NCI-H2107 treated with DMSO at 0.1 percent for 48 hours (cell line): ENCODE measurements around the gene VPS35.
A peak's percentile ranks its signal among the peaks of the same experiment; 100 is the strongest.

Experiments used
- DNase-seq: peaks from one replicate; lab custom pipeline; 2025; ENCODE audit not compliant: unreplicated experiment; lab: John Stamatoyannopoulos, UW

VPS35 gene

GRCh38 chr16:46688654-46689364 is at the start of gene VPS35:
Gene VPS35, minus strand, starts transcription at chr16:46689178. Its CDS starts 45 bp downstream, at chr16:46689133.
- DNase-seq: peak; percentile 96

- DNase-seq: no peak
Observed at GRCh38 chr16:46737621-46738214, 48.7 kb upstream of the VPS35 start.

GRCh38 chr16:46736695-46737094 is 47.7 kb upstream of the VPS35 start:
- DNase-seq: no peak

- no peak for DNase-seq
Observed at GRCh38 chr16:46733319-46733830, 44.4 kb upstream of the VPS35 start.

DNA sequence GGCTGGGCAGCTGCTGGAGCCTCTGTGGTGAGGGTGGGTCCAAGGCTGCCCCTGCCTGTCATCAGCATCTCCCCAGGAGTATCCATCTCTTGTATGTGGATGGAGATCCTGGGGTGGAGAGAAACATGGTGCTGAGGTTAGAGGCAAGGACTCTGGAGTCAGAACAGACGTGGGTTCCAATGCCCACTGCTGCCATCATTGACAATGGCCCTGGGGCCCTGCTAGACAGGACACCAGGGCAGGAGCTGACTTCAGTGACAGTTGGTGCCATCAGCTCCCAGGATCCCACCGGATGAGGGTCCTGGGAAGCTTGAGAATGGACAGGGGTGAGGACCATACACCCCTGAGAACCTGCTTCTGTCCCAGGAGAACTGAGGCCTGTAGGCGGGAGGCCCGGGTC is 43.6 kb upstream of the VPS35 start:
- DNase-seq: no peak

DNA sequence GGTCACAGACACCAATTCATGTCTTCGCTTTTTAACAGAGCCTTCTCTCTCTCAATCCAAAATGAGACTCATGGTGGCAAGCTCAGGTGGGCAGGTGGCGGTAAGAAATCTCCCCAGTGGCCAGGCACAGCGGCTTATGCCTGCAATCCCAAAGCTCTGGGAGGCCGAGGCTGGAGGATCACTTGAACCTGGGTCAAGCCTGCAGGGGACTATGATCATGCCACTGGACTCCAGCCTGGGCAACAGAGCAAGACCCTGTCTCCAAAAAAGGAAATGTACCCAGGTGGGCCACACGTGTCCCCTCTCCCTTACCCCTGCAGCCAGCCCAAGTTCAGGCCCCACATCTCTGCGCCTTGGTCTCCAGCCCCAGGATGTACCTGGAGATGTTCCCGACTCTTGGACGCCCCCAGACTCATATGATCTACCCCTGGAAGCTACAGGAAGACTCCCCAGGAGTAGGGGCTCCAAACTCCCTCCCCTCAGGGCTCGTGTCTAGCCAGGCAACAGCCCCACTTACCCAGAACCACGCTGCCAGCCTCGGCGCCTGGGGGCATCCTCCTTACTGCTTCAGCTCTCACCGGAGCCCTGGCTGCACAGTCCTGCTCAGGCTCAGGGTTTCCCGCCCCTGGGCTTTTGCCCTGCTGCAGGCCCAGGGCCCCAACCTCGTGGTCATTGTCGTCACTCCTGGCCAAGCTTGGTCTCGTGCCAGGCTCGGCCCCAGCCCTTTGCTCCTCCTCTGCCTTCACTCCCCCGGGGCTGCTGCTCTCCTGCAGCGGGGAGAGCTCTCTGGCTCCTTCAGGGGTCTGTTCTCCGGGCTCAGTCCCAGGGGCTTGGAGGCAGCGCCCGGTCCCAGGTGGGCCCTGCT is 42.9 kb upstream of the VPS35 start:
- DNase-seq: no peak

DNA sequence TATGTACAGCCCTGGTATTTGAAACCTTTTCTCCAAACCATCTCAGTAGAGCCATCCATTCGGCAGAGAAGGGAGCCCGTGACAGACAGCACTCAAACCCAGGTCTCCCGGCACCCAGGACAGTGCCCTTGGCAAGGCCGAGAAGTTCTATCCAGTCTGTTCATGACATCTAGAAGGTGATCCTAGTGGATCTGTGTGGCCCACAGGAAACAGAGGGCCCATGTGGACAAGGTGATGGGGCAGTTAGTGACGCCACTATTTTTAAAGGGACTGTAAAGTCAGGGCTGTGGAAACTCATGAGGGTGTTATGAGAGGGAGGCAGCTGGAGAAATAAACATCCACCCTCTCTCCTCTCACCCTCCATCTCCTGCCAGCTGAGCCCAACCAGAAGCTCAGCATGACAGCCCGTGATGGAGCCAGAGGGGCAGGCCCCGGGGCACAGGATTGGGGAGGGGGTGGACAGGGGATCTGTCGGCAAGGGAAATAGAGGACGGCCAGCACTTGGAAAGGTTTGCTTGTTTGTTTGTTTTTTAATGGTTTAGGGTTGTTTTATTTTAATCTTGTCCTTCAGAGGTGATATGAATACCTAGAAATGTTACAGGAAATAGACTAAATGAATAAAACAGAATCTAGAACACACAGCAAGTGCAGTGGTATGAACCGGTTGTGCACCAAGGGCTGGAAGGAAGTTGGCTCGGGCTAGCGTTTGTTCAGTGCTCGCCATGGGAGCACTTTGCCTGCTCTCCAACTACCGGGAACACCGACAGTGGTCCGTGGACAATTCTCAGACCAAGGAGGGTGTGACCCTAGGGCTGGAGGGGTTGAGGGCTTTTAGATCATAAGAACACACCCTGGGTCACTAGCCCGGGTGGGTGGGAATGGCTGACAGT is 42.1 kb upstream of the VPS35 start:
- DNase-seq: no peak

GRCh38 chr16:46730126-46730525 is 41.1 kb upstream of the VPS35 start:
- no peak for DNase-seq

- DNase-seq: no peak
Observed at GRCh38 chr16:46729326-46729995, 40.5 kb upstream of the VPS35 start.

GRCh38 chr16:46728806-46729205 is 39.8 kb upstream of the VPS35 start:
- DNase-seq: no peak

DNA sequence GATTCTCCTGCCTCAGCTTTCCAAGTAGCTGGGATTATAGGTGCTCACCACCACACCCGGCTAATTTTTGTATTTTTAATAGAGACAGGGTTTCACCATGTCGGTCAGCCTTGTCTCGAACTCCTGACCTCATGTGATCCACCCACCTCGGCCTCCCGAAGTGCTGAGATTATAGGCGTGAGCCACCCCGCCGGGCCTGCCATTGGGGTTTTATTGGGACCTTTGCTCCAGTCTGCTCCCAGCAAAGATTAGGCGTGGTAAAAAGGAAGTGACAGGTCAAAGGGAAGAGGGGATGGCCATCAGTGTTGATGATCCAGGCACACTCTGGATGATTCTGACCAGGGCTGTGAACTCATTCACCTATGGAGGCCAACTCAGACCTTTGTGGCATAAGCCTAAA is 38.7 kb upstream of the VPS35 start:
- DNase-seq: no peak

DNA sequence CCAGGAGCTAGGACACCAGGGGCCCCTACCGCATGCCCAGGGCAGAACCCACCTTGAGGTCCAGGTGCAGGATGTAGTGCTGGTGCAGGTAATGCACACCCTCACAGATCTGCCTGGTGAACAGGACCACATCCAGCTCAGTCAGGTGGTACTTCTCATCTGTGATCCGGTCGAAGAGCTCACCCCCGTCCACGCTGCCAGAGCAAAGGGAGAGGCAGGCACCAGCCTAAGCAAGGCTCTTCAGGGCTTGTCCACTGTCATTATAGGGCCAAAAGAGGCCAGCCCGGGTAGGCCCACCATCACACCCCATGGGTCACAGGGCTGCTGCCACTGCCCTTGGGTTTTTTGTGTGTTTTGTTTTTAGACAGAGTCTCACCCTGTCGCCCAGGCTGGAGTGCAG is 38.2 kb upstream of the VPS35 start:
- DNase-seq: no peak

- no peak for DNase-seq
Observed at GRCh38 chr16:46721885-46722284, 32.9 kb upstream of the VPS35 start.

DNA sequence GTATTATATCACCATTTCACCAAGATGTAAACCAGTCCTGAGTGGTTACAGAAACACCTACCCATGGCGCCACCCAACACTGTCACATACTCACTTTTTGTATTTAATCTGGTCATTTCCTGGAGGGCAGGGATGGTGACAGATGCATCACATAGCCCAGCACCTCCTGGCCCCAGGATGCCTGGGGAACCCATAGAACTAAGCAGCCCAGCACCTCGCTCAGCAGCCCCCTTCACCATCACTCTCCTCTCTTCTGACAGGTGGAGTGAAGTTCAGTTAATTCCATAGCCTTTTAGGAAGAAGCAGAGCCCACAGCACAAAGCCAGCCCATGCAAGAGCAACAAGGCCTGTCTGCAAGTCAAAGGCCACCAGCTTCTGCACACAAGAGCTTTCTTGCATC is 31.6 kb upstream of the VPS35 start:
- no peak for DNase-seq

DNA sequence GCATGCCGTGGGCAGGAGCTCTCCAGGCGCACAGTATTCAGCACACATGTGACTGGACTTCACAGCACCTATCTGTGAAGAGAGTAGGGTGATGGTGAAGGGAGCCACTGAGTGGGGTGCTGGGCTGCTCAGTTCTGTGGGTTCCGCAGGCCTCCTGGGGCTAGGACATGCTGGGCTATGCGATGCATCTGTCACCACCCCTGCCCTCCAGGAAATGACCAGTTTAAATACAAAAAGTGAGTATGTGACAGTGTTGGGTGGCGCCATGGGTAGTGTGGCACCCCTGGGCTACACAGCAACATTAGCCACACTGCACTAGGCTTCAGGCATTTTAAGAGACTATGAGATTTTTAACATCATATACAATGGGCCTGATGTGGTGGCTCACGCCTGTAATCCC is 30.6 kb upstream of the VPS35 start:
- no peak for DNase-seq

DNA sequence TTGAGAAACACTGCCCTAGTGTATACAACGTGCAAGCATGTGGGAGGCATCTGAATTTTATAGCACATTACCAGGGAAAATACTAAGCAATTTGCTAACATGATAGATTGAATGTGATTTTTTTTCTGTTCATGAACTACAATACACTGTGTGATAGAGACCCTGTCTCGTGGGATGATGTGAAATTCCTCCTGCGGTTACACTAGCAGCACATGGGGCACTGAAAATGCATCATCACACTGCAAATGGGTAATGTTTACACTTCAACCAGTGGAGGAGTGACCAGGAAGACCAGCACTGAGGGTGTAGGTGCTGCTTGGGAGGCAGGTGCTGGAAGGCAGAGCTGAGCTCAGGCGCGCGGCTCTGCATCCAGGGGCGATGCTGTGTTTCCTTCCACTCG is 29.2 kb upstream of the VPS35 start:
- no peak for DNase-seq

DNA sequence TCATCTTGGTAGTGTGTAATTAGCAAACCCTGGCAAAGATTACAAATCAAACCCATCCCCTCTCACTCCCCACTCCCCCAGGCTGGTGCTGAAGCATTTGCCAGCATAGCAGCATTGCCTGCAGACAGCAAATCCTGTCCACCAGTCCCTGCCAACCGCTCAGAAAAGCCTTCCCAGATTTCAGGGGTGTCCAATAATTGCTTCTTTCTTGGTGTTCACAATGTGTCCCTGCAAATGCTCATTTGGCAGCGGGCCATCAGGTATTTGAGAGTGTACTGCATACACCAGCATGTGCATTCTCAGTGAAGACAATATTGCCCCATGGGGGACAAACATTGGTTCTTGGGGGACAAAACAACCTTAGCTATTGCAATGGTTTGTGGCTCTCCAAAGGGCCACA is 28.7 kb upstream of the VPS35 start:
- DNase-seq: no peak

- DNase-seq: no peak
Observed at GRCh38 chr16:46715769-46716305, 26.9 kb upstream of the VPS35 start.

GRCh38 chr16:46714797-46715591 is 26.0 kb upstream of the VPS35 start:
- DNase-seq: no peak
